Coronary artery (tissue), 2 donors: ENCODE results near the gene SNX25.

Experiments used
- DNase-seq: peaks from one replicate; pipeline ENCODE4 v3.0.0-alpha.2; 2017; ENCODE audit warnings: low spot score
- H3K27ac ChIP-seq, 2 donors: fragments of 200-600 bp; sonication (generic); one replicate each; pipeline ENCODE4 v1.5.1; 2016 to 2019
- H3K4me3 ChIP-seq: fragments of 200-600 bp; sonication (generic); 2 replicates; pipeline ENCODE4 v1.5.1; 2016; ENCODE audit warnings: mild to moderate bottlenecking, moderate library complexity
- TF ChIP-seq, protein P1 (sequence below): fragments of 200-600 bp; sonication (generic); IDR thresholded peaks from one replicate; pipeline ENCODE4 v1.5.1; 2019; ENCODE audit warnings: antibody characterized with exemption

Gene SNX25

DNA sequence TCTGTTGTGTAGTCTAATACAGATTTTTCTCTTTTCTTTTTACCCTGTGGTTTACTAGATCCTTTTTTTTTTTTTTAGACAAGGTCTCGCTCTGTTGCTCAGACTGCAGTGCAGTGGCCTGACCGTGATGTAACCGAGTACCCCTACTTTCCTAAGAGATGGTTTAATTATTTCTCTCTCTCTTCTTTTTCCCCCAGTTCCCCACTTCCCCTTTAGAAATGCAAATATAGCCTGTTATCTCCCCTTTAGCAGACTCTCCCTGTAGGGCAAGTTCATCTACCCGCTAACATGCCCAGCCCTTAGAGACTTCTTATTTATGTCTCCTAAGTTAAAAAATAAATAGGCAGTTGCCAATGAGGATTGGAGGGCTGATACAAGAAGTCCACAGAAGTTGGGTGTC, 4.5 kb downstream of the SNX25 start:
- no peak overlapping the region for H3K27ac ChIP-seq
- H3K4me3 ChIP-seq, result no peak overlapping the region
- TF ChIP-seq, protein P1, sequence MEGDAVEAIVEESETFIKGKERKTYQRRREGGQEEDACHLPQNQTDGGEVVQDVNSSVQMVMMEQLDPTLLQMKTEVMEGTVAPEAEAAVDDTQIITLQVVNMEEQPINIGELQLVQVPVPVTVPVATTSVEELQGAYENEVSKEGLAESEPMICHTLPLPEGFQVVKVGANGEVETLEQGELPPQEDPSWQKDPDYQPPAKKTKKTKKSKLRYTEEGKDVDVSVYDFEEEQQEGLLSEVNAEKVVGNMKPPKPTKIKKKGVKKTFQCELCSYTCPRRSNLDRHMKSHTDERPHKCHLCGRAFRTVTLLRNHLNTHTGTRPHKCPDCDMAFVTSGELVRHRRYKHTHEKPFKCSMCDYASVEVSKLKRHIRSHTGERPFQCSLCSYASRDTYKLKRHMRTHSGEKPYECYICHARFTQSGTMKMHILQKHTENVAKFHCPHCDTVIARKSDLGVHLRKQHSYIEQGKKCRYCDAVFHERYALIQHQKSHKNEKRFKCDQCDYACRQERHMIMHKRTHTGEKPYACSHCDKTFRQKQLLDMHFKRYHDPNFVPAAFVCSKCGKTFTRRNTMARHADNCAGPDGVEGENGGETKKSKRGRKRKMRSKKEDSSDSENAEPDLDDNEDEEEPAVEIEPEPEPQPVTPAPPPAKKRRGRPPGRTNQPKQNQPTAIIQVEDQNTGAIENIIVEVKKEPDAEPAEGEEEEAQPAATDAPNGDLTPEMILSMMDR, result no peak
- DNase-seq, result no peak

DNA sequence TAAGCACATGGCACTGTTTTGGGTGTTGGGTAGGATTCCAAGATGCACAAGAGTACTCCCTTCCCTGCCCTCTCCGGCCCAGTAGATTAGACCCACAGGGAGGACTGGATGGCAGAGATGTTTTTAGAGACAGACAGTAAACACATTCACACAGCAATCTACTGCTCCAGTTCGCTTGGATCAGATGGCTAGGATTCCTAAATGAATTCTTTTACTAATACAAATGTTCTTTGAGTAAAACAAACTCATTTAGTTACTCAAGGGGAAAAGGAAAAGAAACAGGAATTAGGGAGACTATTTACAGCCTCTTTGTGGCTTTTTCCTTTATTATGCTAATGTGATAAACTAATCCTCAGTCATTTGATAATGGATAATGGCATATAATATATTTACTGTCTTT, 5.9 kb downstream of the SNX25 start:
- DNase-seq, result no peak
- no peak overlapping the region for H3K27ac ChIP-seq
- no peak overlapping the region for H3K4me3 ChIP-seq
- TF ChIP-seq, protein P1, result no peak

DNA sequence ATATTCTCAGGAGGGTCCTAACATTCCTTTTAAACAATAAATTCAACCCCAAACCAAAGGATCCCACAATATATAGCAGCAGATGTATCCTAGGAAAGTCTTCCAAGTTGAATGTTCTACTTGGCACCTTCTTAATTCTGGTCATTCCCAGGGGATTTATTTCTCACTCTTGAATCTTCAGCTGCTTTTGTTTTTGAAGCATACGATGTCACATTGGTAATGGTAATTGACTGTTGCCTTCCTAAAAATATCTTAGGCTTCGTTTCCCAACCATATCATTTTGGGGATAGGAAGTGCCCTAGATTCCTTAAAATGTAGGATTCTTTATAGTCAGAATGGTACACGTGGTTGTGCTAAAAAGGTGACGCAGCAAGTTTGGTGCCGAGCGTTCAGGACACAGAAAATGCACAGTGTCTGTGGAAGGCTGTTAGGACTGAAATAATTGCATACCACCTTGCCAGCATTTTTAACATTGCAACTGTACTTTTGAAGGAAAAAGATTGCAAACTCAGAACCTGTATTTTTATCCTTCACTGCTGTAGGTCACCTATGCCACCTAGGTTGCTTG, 8.1 kb downstream of the SNX25 start:
- TF ChIP-seq, protein P1, result no peak
- H3K4me3 ChIP-seq, result no peak overlapping the region
- H3K27ac ChIP-seq, result no peak overlapping the region
- DNase-seq, result no peak

DNA sequence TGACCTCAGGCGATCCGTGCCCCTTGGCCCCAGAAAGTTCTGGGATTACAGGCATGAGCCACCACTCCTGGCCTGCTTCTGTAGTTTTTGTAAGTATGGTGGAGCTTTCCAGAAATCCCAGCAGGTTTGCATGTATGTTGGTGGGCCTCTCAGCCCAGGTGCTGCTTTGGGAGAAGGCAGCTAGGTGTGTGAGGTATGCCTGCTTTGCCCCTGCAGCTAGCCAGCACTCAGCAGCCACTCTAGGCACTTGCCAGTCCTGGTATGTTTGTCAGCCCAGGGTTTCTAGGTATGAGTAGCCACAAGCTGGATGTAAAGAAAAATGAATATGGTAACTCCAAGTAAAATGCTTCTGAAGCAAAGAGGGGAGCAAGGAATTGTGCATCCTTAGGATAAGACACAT, 8.9 kb downstream of the SNX25 start:
- Histone ChIP-seq H3K4me3 (no peak overlapping the region), H3K27ac (no peak overlapping the region)
- TF ChIP-seq, protein P1, result no peak
- DNase-seq, result no peak

DNA sequence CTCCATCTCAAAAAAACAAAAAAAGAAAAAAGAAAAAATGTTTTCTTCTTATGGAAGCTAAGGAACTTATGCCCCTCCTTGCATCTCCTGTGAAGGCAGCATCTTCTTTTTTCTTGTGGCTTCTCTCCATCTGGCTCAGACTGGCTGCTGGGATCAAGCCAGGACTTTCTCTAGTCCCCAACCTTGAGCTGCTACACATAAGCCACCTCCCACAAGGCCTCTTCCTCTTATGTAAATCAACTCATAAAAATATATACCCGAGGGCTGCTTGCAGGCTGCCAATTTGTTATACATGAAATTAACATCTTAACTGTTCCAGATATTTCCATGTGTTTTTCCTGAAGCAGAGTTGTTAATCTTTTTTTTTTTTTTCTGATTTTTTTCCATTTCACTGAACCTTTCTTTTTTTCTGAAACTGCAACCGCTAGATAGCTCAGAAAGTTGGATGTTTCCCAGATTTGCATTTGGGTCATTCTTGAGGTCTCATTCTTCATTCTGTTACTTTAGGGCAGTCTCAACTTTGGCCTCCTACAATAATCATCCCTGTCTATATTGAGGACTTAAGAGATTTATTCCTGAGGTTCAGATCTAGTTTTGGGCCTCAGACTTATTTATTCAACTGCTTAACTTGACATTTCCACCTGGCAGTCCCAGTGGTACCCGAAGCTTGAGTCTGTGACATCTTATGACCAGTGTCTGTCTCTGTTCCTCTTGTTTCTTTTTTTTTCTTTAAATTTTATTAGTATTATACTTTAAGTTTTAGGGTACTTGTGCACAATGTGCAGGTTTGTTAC, 10.3 kb downstream of the SNX25 start:
- DNase-seq, result no peak
- Histone ChIP-seq H3K27ac (no peak overlapping the region), H3K4me3 (no peak overlapping the region)
- TF ChIP-seq, protein P1, result no peak

DNA sequence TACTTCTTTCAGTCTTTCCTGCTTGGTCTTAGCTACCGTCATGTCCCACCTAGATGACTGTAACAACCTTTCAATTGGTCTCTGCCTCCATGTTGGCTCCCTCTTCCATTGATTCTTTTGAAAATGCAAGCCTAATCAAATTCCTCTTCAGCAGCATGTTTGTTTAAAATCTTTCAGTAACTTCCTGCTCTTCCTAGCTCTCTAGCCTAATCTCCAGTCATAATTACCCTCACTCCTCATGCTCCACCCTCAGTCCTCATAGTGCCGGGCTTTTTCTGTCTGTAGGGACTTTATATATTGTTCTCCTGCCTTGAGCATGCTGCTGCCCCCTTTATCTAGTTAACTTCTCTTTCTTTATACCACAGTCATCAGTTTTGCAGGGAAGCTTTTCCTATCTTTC, 12.1 kb downstream of the SNX25 start:
- DNase-seq, result no peak
- no peak overlapping the region for H3K4me3 ChIP-seq
- H3K27ac ChIP-seq, result no peak overlapping the region
- TF ChIP-seq, protein P1, result no peak

DNA sequence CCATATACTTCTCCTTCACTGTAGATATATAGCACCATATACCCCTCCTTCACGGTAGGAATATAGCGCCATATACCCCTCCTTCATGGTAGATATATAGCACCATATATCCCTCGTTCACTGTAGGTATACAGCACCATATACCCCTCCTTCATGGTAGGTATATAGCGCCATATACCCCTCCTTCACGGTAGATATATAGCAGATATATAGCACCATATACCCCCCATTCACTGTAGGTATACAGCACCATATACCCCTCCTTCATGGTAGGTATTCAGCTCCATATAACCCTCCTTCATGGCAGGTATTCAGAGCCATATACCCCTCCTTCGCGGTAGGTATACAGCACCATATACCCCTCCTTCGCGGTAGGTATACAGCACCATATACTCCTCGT, 12.5 kb downstream of the SNX25 start:
- DNase-seq, result no peak
- TF ChIP-seq, protein P1, result no peak
- H3K4me3 ChIP-seq, result no peak overlapping the region
- no peak overlapping the region for H3K27ac ChIP-seq
